Neural progenitor cell (in vitro differentiated cells): ENCODE measurements around the gene TNIK. TPM values are rescaled to one million over a fixed set of nuclear protein-coding genes. Genes with fewer than 3 reads are reported as not detected.

Source experiments
- DNase-seq: peaks from one replicate; pipeline ENCODE4 v3.0.0-alpha.2; 2016; ENCODE audit warnings: low spot score
- H2AFZ ChIP-seq: fragments of 200-600 bp; sonication (generic); replicated peaks from 2 replicates; pipeline ENCODE4 v1.6.1; 2016; ENCODE audit warnings: antibody characterized with exemption
- H3F3A ChIP-seq: fragments of 200-600 bp; sonication (generic); 2 replicates; pipeline ENCODE4 v1.6.1; 2016; ENCODE audit warnings: antibody characterized with exemption, low read depth
- H3K27ac ChIP-seq: fragments of 200-600 bp; sonication (generic); 2 replicates; pipeline ENCODE4 v1.5.1; 2016; ENCODE audit warnings: mild to moderate bottlenecking
- H3K27me3 ChIP-seq: fragments of 200-600 bp; sonication (generic); 2 replicates; pipeline ENCODE4 v1.6.1; 2016; ENCODE audit warnings: mild to moderate bottlenecking, moderate library complexity
- H3K36me3 ChIP-seq: fragments of 200-600 bp; sonication (generic); 2 replicates; pipeline ENCODE4 v1.5.1; 2016
- H3K4me1 ChIP-seq: fragments of 200-600 bp; sonication (generic); 2 replicates; pipeline ENCODE4 v1.6.1; 2016; ENCODE audit warnings: mixed run types
- H3K4me2 ChIP-seq: fragments of 200-600 bp; sonication (generic); 2 replicates; pipeline ENCODE4 v1.6.1; 2016
- H3K4me3 ChIP-seq: fragments of 200-600 bp; sonication (generic); 2 replicates; pipeline ENCODE4 v1.5.1; 2016
- H3K79me2 ChIP-seq: fragments of 200-600 bp; sonication (generic); 2 replicates; pipeline ENCODE4 v1.6.1; 2016; ENCODE audit warnings: low read depth
- H3K9ac ChIP-seq: fragments of 200-600 bp; sonication (generic); 2 replicates; pipeline ENCODE4 v1.6.1; 2016
- H3K9me3 ChIP-seq: fragments of 200-600 bp; sonication (generic); 2 replicates; pipeline ENCODE4 v1.5.1; 2016; ENCODE audit warnings: low read depth
- H4K20me1 ChIP-seq: fragments of 200-600 bp; sonication (generic); 2 replicates; pipeline ENCODE4 v1.6.1; 2016; ENCODE audit warnings: low read depth
- H3K27ac Mint-ChIP-seq: 3 replicates; pipeline ENCODE4 v1.8.0; 2021; ENCODE audit warnings: mixed read lengths
- H3K27me3 Mint-ChIP-seq: 2 replicates; pipeline ENCODE4 v1.8.0; 2022; ENCODE audit warnings: low read depth, mild to moderate bottlenecking, inconsistent platforms, moderate library complexity, mixed read lengths; ENCODE audit not compliant: insufficient read depth
- H3K36me3 Mint-ChIP-seq: 3 replicates; pipeline ENCODE4 v1.8.0; 2021; ENCODE audit warnings: mixed read lengths
- H3K4me1 Mint-ChIP-seq: 3 replicates; pipeline ENCODE4 v1.8.0; 2021; ENCODE audit warnings: mixed read lengths
- H3K4me3 Mint-ChIP-seq: 3 replicates; pipeline ENCODE4 v1.8.0; 2021; ENCODE audit warnings: mild to moderate bottlenecking, moderate library complexity, mixed read lengths
- H3K9me3 Mint-ChIP-seq: 3 replicates; pipeline ENCODE4 v1.8.0; 2020; ENCODE audit warnings: mixed read lengths
- EZH2 ChIP-seq: fragments of 200-600 bp; sonication (generic); IDR thresholded peaks from 2 replicates; pipeline ENCODE4 v1.6.1; 2017; ENCODE audit warnings: antibody characterized with exemption, mild to moderate bottlenecking, moderate library complexity
- EZH2phosphoT487 ChIP-seq: fragments of 200-600 bp; sonication (generic); IDR thresholded peaks from 2 replicates; pipeline ENCODE4 v1.6.1; 2017; ENCODE audit warnings: antibody characterized with exemption
- total RNA-seq: library from RNA; depleted of rRNA; stranded (reverse); fragments of >200 nt; gene quantifications from 2 replicates; pipeline ENCODE4 v1.2.3, GENCODE V29; 2015; ENCODE audit warnings: low replicate concordance
- TF ChIP-seq, protein P1 (sequence below): fragments of 200-600 bp; sonication (generic); IDR thresholded peaks from 2 replicates; pipeline ENCODE4 v1.5.1; 2017; ENCODE audit warnings: antibody characterized with exemption, mild to moderate bottlenecking

Gene TNIK
- total RNA-seq, 1 donor from 2014 or later, result 3.0 TPM

- TF ChIP-seq EZH2 (no peak), EZH2phosphoT487 (no peak)
- TF ChIP-seq, protein P1, sequence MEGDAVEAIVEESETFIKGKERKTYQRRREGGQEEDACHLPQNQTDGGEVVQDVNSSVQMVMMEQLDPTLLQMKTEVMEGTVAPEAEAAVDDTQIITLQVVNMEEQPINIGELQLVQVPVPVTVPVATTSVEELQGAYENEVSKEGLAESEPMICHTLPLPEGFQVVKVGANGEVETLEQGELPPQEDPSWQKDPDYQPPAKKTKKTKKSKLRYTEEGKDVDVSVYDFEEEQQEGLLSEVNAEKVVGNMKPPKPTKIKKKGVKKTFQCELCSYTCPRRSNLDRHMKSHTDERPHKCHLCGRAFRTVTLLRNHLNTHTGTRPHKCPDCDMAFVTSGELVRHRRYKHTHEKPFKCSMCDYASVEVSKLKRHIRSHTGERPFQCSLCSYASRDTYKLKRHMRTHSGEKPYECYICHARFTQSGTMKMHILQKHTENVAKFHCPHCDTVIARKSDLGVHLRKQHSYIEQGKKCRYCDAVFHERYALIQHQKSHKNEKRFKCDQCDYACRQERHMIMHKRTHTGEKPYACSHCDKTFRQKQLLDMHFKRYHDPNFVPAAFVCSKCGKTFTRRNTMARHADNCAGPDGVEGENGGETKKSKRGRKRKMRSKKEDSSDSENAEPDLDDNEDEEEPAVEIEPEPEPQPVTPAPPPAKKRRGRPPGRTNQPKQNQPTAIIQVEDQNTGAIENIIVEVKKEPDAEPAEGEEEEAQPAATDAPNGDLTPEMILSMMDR, result no peak
- H3K79me2 ChIP-seq, result no peaks in the 10 kb centered on the region
- no peak overlapping the region for H2AFZ ChIP-seq
- peaks cover 27% of the 10 kb centered on the region for H3K36me3 Mint-ChIP-seq
- H3K4me1 Mint-ChIP-seq, result peaks cover 13% of the 10 kb centered on the region
- no peaks in the 10 kb centered on the region for H3K27me3 Mint-ChIP-seq
- DNase-seq, result no peak
- H3K4me3 ChIP-seq, result no peak overlapping the region
- no peak overlapping the region for H3K27ac Mint-ChIP-seq
- H4K20me1 ChIP-seq, result no peaks in the 10 kb centered on the region
- peaks cover 5% of the 10 kb centered on the region for H3K4me1 ChIP-seq
- H3K27me3 ChIP-seq, result no peaks in the 10 kb centered on the region
- no peak overlapping the region for H3K4me2 ChIP-seq
- H3K9me3 Mint-ChIP-seq, result no peaks in the 10 kb centered on the region
- H3K27ac ChIP-seq, result no peak overlapping the region
- H3K36me3 ChIP-seq, result no peaks in the 10 kb centered on the region
- H3K9me3 ChIP-seq, result no peaks in the 10 kb centered on the region
- H3F3A ChIP-seq, result peaks cover 6% of the 10 kb centered on the region
- H3K4me3 Mint-ChIP-seq, result no peak overlapping the region
- no peak overlapping the region for H3K9ac ChIP-seq
These were observed 369.9 kb downstream of the TNIK start for GRCh38 chr3:171090321-171090720.

DNA sequence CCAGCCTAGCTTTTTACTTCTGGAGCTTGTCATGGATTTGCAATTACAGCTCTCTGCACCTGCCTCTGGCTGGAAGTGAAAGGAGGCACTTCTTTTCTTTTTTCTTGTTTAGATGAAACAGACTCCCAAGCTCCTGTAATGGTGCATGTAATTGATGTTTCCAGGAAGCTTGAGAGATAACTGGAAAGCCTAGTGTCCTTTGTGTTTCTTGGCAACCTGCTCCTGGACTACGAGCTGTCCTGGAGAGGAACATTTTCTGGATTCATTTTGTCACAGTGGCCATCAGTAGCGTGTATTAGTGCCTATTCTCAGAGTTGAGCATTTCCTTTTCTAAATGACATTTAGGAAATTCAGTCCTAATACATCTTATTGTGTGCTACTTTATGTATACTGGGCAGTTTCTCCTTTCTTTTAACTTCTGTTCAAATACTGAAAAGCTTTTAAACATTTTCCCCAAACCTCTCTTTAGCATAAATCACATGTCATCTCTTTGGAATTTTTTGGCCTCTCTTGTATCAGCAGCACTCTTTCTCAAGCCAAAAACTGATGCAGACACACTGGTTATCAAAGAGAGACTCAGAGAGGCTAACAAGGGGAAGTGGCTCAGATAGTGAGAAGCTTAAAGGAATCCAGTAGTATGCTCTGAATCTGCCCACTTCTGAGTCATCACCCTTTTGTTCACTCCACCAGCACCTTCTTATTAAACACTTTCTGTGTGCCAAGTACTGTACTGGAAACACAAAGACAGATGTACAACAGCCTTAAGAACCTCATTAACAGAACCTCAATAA is 371.0 kb downstream of the TNIK start:
- Histone ChIP-seq H2AFZ (no peak overlapping the region), H3K36me3 (no peaks in the 10 kb centered on the region), H3K4me3 (no peak overlapping the region), H3K27me3 (no peaks in the 10 kb centered on the region), H3F3A (peaks cover 6% of the 10 kb centered on the region), H3K9me3 (no peaks in the 10 kb centered on the region), H3K4me1 (peaks cover 5% of the 10 kb centered on the region), H3K27ac (no peak overlapping the region), H4K20me1 (no peaks in the 10 kb centered on the region), H3K79me2 (no peaks in the 10 kb centered on the region), H3K4me2 (no peak overlapping the region), H3K9ac (no peak overlapping the region)
- Mint-ChIP-seq H3K36me3 (peaks cover 34% of the 10 kb centered on the region), H3K4me3 (no peak overlapping the region), H3K27ac (no peak overlapping the region), H3K4me1 (peaks cover 13% of the 10 kb centered on the region), H3K27me3 (no peaks in the 10 kb centered on the region), H3K9me3 (no peaks in the 10 kb centered on the region)
- no peak for TF ChIP-seq EZH2
- no peak for TF ChIP-seq EZH2phosphoT487
- TF ChIP-seq, protein P1, result no peak
- DNase-seq, result peak; percentile 5

DNA sequence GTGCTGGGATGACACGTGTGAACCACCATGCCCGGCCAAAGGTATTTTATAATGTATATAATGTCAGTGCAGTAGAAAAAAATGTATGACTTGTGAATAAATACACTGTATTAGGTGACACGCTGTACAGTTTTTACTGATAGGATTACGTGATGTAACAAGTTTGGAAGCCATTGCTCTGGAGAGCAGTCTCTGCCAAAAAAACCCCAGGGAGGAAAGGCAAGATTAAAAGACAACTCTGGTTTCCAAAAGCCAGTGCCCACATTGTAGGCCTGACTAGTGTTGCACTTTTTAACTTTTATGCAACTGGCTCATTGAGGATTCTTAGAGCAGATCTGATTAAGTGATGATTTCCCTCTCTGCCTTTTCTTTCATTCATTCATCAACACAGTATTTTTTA is 371.7 kb downstream of the TNIK start:
- H3K4me3 Mint-ChIP-seq, result no peak overlapping the region
- H3K9me3 ChIP-seq, result no peaks in the 10 kb centered on the region
- peaks cover 5% of the 10 kb centered on the region for H3K4me1 ChIP-seq
- H3K4me2 ChIP-seq, result no peak overlapping the region
- DNase-seq, result no peak
- no peaks in the 10 kb centered on the region for H4K20me1 ChIP-seq
- H3K4me3 ChIP-seq, result no peak overlapping the region
- no peaks in the 10 kb centered on the region for H3K9me3 Mint-ChIP-seq
- peaks cover 6% of the 10 kb centered on the region for H3F3A ChIP-seq
- no peaks in the 10 kb centered on the region for H3K36me3 ChIP-seq
- no peak overlapping the region for H3K9ac ChIP-seq
- peaks cover 36% of the 10 kb centered on the region for H3K36me3 Mint-ChIP-seq
- no peak overlapping the region for H2AFZ ChIP-seq
- no peak overlapping the region for H3K27ac Mint-ChIP-seq
- no peak for TF ChIP-seq EZH2
- H3K79me2 ChIP-seq, result no peaks in the 10 kb centered on the region
- H3K27ac ChIP-seq, result no peak overlapping the region
- no peaks in the 10 kb centered on the region for H3K27me3 Mint-ChIP-seq
- peaks cover 13% of the 10 kb centered on the region for H3K4me1 Mint-ChIP-seq
- no peaks in the 10 kb centered on the region for H3K27me3 ChIP-seq

- no peaks in the 10 kb centered on the region for H3K9me3 ChIP-seq
- no peaks in the 10 kb centered on the region for H4K20me1 ChIP-seq
- no peak for DNase-seq
- Mint-ChIP-seq H3K4me3 (no peak overlapping the region), H3K9me3 (no peaks in the 10 kb centered on the region), H3K27ac (no peak overlapping the region), H3K4me1 (peaks cover 13% of the 10 kb centered on the region), H3K36me3 (peaks cover 38% of the 10 kb centered on the region), H3K27me3 (peaks cover 2% of the 10 kb centered on the region)
- no peak overlapping the region for H3K9ac ChIP-seq
- no peak overlapping the region for H2AFZ ChIP-seq
- TF ChIP-seq EZH2phosphoT487 (no peak), EZH2 (no peak)
- TF ChIP-seq, protein P1, result no peak
- no peak overlapping the region for H3K4me2 ChIP-seq
- no peaks in the 10 kb centered on the region for H3K79me2 ChIP-seq
- peaks cover 5% of the 10 kb centered on the region for H3K4me1 ChIP-seq
- H3K4me3 ChIP-seq, result no peak overlapping the region
- no peak overlapping the region for H3K27ac ChIP-seq
- no peaks in the 10 kb centered on the region for H3K27me3 ChIP-seq
- H3K36me3 ChIP-seq, result no peaks in the 10 kb centered on the region
- peaks cover 6% of the 10 kb centered on the region for H3F3A ChIP-seq
These were observed 373.3 kb downstream of the TNIK start for GRCh38 chr3:171086914-171087313.
